Measurements from ENCODE around the gene CLDN22.

- TF ChIP-seq CTCF (IDR thresholded peaks at IDR 0.05) (no peak), POLR2A (IDR thresholded peaks at IDR 0.05) (no peak)
Measured at GRCh38 chr4:183284258-183284785, 35.8 kb downstream of the CLDN22 start.

Data from lower leg skin (tissue), 3 donors.